HG03025 (cell line): ENCODE measurements around the gene NUDC.
"Not testable (repeated sequence)": the region's sequence is repeated elsewhere in the genome, so short reads cannot be mapped to it uniquely, and the experiment has no call there.

ENCODE experiments used
- ATAC-seq: cut with Tn5 transposase; IDR thresholded peaks from one replicate; pipeline ENCODE4 v1.9.1; 2021; ENCODE audit warnings: mild to moderate bottlenecking, moderate library complexity; ENCODE audit not compliant: unreplicated experiment, low FRiP score

The NUDC gene

GRCh38 chr1:26910343-26911160 lies 11.0 kb upstream of the NUDC start:
- ATAC-seq, result no peak

DNA sequence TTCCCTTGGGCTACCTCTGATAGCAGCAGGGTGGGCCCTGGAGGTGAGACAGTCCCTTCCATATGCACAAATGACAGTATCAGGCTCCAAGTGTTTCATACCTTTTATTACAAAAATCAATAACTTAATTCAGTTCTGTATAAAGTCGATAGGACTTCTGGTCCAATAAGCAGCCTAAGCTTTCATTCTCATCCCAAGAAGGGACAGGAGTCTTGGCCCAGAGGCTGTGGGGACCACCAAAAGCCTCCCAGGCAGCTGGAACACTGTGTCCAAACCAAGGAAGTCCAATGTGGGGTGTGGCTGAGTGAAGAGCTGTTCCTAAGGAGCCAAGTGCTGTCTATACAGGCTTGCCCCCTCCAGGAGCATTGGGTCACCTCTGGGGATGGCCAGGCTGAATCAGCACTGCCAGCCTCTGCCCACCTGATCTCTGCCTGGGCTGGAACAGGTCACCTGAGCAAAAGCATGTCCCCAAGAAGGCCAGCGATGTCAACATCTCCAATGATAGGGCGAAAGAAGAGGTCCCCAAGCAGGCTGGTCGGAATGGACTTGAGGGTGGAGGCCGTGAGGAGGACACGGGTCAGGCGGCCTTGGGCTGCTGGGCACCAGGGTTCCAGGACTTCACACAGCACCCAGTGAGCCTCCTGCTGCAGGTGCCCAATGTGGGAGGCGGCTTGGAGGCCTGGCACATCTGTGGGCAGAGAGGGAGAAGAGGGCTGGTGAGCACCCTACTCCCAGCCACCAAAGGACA lies 10.0 kb upstream of the NUDC start:
- no peak for ATAC-seq

DNA sequence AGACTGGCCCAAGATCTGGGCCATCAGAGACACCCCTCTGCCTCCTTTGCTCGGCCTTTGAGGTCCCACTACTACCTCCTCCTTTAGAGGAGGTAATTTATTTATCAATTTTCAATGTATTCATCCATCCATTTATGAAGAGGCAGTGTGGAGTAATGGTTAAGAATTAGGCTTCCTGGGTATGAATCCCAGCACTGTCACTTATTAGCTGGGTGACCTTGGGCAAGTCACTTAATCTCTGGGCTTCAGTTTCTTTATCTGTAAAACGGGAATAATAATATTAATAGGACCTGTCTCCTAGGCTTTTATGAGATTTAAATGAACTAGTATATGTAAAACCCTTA lies 9.4 kb upstream of the NUDC start:
- no peak for ATAC-seq

DNA sequence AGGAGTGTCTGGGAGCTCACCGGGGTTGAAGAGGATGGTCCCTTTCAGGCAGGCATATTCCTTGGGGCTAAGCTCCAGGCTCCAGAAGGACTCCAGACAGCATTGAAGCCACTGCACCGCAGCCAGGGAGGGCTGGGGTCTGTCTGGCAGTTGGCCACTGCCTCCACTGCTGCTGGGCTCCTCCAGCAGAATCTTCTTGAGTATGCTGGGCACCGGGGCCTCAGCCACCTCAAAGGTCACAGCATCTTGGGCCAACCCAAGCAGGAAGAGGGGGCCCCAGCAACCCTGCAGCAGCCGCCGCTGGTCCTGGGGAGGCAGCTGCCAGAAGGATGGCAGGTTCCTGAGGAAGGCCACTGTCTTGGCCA lies 8.2 kb upstream of the NUDC start:
- no peak for ATAC-seq

DNA sequence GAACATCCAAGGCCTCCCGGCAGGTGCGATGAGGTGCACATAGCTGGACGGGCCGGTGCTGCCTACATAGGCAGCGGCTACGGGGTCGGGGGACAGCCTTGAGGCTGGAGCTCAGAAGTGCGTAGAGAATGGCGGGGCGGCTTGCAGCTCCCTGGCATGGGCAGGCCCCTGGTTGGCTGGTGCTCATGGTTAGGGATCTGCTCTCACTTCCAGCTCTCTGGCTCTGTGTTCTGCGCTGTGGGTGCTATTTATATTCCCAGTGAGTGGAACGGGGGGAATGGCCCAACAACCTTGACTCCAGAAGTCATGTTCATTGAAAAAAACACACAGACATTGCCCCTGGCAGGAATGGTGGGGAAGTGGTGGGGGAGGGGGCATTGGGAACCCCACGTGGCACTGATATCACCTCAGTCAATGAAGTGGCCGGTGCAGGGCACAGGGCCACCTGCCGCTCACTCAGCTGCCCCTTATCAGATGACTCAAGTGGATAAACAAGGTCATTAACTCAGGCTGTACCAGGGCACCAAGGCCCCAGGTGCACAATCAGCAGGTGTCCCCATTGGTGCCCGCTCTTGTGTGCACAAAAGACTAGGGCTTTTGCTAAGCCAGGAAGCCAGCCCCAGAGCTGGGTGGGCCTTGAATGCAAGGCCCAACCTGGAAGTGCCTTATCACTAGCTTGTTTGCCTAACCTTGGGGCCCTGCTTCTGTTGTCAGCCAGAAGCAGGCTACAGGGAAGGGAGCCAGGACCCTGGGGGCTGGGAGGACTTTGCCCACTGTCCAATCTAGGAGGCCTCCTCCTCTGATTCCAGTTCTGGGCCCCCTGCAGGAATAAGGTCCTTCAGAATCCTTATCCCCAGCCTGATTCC lies 7.6 kb upstream of the NUDC start, which contains the start of gene NR0B2:
Gene NR0B2 (minus strand): TSS at position 222 of the 866 bp plus-strand sequence. CDS start 35 bp downstream, at position 187.
- no peak for ATAC-seq

DNA sequence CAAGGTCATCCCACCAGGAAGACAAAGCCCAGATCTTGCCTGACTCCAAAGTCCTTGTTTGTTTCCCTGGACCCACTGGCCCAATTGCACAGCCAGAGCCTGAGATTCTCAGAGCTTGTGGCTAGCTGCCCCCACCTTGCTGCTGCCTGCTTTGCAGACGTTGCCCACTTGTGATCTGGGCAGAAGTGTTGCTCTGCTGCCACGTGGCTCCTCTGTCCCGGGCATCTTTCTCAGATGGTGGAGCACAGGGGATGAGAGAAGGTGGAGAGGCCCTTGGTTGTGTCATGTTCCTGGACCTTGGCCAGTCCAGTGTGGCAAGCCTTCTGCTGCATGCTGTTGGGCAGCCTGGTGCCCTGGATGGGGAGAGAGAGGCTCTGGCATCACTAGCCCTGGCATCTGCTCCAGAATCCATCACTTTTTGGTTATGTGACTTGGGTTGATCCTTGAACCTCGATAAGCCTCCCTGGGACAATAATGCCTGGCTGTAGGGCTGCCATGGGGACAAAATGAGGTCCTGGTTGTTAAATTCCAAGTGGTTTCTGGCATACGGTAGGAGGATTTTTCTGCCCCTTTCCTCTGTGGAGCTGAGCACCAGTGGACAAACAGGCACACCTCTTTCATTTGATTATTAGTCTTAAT lies 6.2 kb upstream of the NUDC start:
- ATAC-seq, result no peak

GRCh38 chr1:26921126-26921539 lies 410 bp upstream of the NUDC start:
- ATAC-seq, result no peak

- ATAC-seq, result no peak
Observed at GRCh38 chr1:26922431-26922729, 837 bp downstream of the NUDC start.

DNA sequence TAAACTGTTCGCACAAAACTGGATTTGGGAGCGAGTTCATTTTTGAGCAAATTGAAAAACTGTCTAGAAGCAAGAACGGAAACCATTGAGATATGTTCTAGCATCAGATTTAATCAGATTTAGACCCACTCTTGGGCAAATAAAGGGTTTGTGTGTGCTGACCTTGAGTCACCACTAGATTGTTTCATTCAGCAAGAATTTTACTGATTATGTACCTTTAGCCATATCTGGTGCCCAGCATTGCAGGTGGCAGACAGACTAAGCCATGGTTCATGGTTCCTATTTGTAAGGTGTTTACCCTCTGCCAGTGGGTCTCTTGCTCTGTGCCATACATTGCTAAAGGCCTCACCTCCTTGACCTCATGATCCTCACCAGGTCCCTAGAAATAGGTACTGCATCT lies 1.4 kb downstream of the NUDC start:
- ATAC-seq, result no peak

GRCh38 chr1:26923711-26924110 lies 2.2 kb downstream of the NUDC start:
- no peak for ATAC-seq

DNA sequence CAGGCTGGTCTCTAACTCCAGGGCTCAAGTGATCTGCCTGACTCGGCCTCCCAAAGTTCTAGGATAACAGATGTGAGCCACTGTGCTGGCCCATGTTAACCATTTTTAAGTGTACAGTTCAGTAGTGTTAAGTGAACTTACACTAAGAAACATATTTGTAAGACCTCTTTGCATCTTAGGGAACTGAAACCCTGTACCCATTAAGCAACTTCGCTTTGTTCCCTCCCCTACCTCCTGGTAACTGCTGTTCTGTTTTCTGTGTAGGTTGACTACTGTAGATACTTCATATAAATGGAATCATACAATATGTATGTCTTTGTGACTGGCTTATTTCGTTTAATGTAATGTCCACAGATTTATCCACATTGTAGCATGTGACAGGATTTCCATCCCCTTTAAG lies 11.0 kb downstream of the NUDC start:
- ATAC-seq, result no peak

DNA sequence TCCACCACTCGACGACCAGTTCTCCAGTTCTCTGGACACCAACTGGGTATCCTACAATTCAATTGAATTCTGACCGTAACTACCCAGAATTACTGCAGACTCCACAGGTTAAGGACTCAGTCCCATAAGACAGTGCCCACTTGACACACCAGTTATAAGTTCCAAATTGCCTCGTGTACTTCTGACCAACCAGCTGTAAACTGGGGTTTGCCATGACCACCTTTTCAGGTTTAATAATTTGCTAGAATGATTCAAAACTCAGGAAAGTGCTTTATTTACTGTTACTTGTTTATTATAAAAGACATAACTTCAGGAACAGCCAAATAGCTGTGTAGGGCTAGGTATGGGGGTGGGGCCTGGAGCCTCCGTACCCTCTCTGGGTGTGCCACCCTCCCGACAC lies 15.3 kb downstream of the NUDC start:
- no peak for ATAC-seq

- no peak for ATAC-seq
Observed at GRCh38 chr1:26938004-26938658, 16.6 kb downstream of the NUDC start.

GRCh38 chr1:26938659-26939025 lies 17.1 kb downstream of the NUDC start:
- no peak for ATAC-seq

DNA sequence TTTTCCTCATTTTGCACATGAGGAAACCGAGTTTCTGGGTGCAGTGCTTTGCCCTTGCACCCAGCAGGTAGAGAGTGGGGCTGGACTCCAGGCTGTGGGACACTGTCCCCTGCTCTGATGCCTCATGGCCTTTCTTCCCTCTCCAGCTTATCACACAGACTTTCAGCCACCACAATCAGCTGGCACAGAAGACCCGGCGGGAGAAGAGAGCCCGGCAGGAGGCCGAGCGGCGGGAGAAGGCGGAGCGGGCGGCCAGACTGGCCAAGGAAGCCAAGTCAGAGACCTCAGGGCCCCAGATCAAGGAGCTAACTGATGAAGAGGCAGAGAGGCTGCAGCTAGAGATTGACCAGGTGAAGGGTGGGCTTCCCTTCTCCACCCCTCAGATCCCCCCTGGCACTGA lies 19.8 kb downstream of the NUDC start:
- no peak for ATAC-seq

DNA sequence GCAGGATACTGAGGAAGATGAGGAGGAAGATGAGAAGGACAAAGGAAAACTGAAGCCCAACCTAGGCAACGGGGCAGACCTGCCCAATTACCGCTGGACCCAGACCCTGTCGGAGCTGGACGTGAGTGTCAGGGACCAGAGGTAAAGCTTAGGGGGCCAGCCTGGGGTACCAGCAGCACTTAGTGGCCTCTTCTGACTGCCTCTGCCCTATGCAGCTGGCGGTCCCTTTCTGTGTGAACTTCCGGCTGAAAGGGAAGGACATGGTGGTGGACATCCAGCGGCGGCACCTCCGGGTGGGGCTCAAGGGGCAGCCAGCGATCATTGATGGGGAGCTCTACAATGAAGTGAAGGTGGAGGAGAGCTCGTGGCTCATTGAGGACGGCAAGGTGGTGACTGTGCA lies 21.1 kb downstream of the NUDC start:
- no peak for ATAC-seq

DNA sequence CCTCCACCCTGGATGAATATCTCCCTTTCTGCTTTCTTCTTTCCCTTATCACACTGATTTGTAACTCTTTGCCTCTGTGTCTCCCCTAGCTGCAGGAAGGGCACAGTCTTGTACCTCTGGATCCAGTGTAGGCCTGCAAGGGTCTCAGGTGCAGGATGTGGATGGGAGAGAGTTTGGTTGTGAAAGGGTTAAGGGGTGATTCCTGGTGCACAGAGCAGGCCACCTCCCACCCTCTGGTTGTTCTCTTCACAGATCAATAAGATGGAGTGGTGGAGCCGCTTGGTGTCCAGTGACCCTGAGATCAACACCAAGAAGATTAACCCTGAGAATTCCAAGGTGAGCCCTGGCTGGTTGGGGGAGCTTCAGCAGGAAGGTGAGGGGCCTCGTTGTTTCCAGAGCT lies 23.6 kb downstream of the NUDC start:
- no peak for ATAC-seq

GRCh38 chr1:26945728-26946127 lies 24.2 kb downstream of the NUDC start:
- ATAC-seq, result no peak

GRCh38 chr1:26946270-26946669 lies 24.7 kb downstream of the NUDC start:
- ATAC-seq, result no peak

DNA sequence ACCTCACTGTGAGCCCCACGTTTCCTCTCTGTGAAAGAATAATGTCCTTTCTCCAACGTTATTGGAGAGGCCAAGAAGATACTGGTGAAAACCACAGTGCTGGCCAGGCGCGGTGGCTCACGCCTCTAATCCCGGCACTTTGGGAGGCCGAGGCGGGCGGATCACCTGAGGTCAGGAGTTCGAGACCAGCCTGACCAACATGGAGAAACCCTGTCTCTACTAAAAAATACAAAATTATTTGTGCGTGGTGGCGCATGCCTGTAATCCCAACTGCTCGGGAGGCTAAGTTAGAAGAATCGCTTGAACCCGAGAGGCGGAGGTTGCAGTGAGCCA lies 27.1 kb downstream of the NUDC start:
- ATAC-seq, result not testable (repeated sequence)
